ENCODE results near the gene PSMD3. TPM values are rescaled to one million over a fixed set of nuclear protein-coding genes. Genes with fewer than 3 reads are reported as not detected.

The PSMD3 gene
- total and polyA plus RNA-seq, 2 experiments from 2014 or later, result 92.1 to 114 TPM

DNA sequence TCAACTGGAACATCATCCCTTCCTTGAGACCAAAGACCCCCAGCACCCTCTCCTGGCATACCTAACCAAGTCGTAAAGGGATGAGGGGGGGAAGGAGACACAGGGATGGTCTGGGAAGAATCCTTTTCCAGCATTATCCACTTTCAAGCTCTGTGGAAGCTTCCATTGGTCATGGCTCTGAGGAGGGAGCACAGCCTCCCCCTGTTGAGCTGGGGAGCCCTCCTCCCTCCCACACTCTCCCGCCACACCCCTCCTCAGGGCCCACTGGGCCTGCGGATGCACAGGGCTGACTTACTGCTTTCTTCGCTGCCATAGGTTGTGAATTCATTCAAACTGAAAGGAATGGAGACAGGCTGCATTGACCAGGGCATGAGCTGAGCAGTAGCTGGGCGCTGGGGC, 47.0 kb downstream of the PSMD3 start:
- H4K20me1 ChIP-seq (ENCODE audit: insufficient read depth, poor library complexity, severe bottlenecking), result no peaks in the 10 kb centered on the region
- H2AFZ ChIP-seq, result no peak overlapping the region
- no peaks in the 10 kb centered on the region for H3K27me3 ChIP-seq
- 90% methylated on average over 5 of the region's 5 CpGs for WGBS (ENCODE audit: low lambda C conversion rate, missing lambda C conversion rate)
- H3K4me1 ChIP-seq (ENCODE audit: insufficient read depth), result no peaks in the 10 kb centered on the region
- H3K79me2 ChIP-seq, result no peaks in the 10 kb centered on the region
- no peak overlapping the region for H3K4me2 ChIP-seq
- no peaks in the 10 kb centered on the region for H3K36me3 ChIP-seq (replicated peaks; ENCODE audit: insufficient read depth, low read depth)
- H3K9me2 ChIP-seq (replicated peaks; ENCODE audit: insufficient read depth), result no peaks in the 10 kb centered on the region
- TF ChIP-seq EZH2phosphoT487 (IDR thresholded peaks at IDR 0.05; ENCODE audit: low read depth, severe bottlenecking, unreplicated experiment), result no peak
- DNase-seq (ENCODE audit: low spot score), result no peak
- no peaks in the 10 kb centered on the region for H3K9me3 ChIP-seq (ENCODE audit: low read depth)
- no peak overlapping the region for H3K27ac ChIP-seq
- no peak overlapping the region for H3K4me3 ChIP-seq

- no peak overlapping the region for H2AFZ ChIP-seq
- H3K27me3 ChIP-seq, result no peaks in the 10 kb centered on the region
- H3K4me2 ChIP-seq, result no peak overlapping the region
- H4K20me1 ChIP-seq (ENCODE audit: insufficient read depth, poor library complexity, severe bottlenecking), result no peaks in the 10 kb centered on the region
- H3K4me3 ChIP-seq, result no peak overlapping the region
- 95% methylated on average over 13 of the region's 13 CpGs for WGBS (ENCODE audit: low lambda C conversion rate, missing lambda C conversion rate)
- H3K79me2 ChIP-seq, result no peaks in the 10 kb centered on the region
- no peak for TF ChIP-seq EZH2 (IDR thresholded peaks at IDR 0.05; ENCODE audit: borderline replicate concordance)
- no peak for TF ChIP-seq EZH2phosphoT487 (IDR thresholded peaks at IDR 0.05; ENCODE audit: low read depth, severe bottlenecking, unreplicated experiment)
- TF ChIP-seq, protein P1, sequence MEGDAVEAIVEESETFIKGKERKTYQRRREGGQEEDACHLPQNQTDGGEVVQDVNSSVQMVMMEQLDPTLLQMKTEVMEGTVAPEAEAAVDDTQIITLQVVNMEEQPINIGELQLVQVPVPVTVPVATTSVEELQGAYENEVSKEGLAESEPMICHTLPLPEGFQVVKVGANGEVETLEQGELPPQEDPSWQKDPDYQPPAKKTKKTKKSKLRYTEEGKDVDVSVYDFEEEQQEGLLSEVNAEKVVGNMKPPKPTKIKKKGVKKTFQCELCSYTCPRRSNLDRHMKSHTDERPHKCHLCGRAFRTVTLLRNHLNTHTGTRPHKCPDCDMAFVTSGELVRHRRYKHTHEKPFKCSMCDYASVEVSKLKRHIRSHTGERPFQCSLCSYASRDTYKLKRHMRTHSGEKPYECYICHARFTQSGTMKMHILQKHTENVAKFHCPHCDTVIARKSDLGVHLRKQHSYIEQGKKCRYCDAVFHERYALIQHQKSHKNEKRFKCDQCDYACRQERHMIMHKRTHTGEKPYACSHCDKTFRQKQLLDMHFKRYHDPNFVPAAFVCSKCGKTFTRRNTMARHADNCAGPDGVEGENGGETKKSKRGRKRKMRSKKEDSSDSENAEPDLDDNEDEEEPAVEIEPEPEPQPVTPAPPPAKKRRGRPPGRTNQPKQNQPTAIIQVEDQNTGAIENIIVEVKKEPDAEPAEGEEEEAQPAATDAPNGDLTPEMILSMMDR (IDR thresholded peaks at IDR 0.05; ENCODE audit: poor library complexity), result no peak
- H3K9me2 ChIP-seq (replicated peaks; ENCODE audit: insufficient read depth), result no peaks in the 10 kb centered on the region
- H3K27ac ChIP-seq, result no peak overlapping the region
- no peaks in the 10 kb centered on the region for H3K9me3 ChIP-seq (ENCODE audit: low read depth)
- no peaks in the 10 kb centered on the region for H3K4me1 ChIP-seq (ENCODE audit: insufficient read depth)
- no peak for DNase-seq (ENCODE audit: low spot score)
- no peaks in the 10 kb centered on the region for H3K36me3 ChIP-seq (replicated peaks; ENCODE audit: insufficient read depth, low read depth)
Observed at GRCh38 chr17:40028595-40028994, 48.0 kb downstream of the PSMD3 start.

DNA sequence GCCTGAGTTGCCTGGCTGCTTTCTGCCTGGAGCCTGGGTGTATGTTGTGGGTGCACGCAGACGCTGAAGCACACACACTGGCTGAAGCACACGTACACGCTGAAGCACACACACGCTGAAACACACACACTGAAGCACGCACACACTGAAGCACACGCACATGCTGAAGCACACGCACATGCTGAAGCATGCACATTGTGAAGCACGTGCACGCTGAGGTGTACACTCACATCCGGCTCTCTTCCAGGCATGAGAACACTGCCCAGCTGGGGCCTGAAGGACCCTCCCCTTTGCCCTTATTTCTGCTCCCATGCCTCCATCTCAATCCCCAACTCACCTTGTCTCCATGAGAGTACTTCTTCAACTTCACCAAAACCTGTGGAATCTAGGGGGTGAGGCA, 51.1 kb downstream of the PSMD3 start:
- H3K36me3 ChIP-seq (replicated peaks; ENCODE audit: insufficient read depth, low read depth), result no peaks in the 10 kb centered on the region
- no peak for DNase-seq (ENCODE audit: low spot score)
- H3K9me2 ChIP-seq (replicated peaks; ENCODE audit: insufficient read depth), result no peaks in the 10 kb centered on the region
- no peaks in the 10 kb centered on the region for H4K20me1 ChIP-seq (ENCODE audit: insufficient read depth, poor library complexity, severe bottlenecking)
- no peak overlapping the region for H3K4me3 ChIP-seq
- no peaks in the 10 kb centered on the region for H3K9me3 ChIP-seq (ENCODE audit: low read depth)
- no peak overlapping the region for H3K27ac ChIP-seq
- no peaks in the 10 kb centered on the region for H3K79me2 ChIP-seq
- TF ChIP-seq EZH2 (IDR thresholded peaks at IDR 0.05; ENCODE audit: borderline replicate concordance), result no peak
- TF ChIP-seq EZH2phosphoT487 (IDR thresholded peaks at IDR 0.05; ENCODE audit: low read depth, severe bottlenecking, unreplicated experiment), result no peak
- TF ChIP-seq, protein P1 (IDR thresholded peaks at IDR 0.05; ENCODE audit: poor library complexity), result no peak
- H3K4me2 ChIP-seq, result no peak overlapping the region
- WGBS (ENCODE audit: low lambda C conversion rate, missing lambda C conversion rate), result 96% methylated on average over 11 of the region's 11 CpGs
- no peaks in the 10 kb centered on the region for H3K27me3 ChIP-seq
- no peak overlapping the region for H2AFZ ChIP-seq
- H3K4me1 ChIP-seq (ENCODE audit: insufficient read depth), result no peaks in the 10 kb centered on the region

GRCh38 chr17:40032322-40033320, 52.0 kb downstream of the PSMD3 start:
- Histone ChIP-seq H3K36me3 (replicated peaks; ENCODE audit: insufficient read depth, low read depth) (no peaks in the 10 kb centered on the region), H3K27ac (no peak overlapping the region), H3K9me2 (replicated peaks; ENCODE audit: insufficient read depth) (no peaks in the 10 kb centered on the region), H3K79me2 (no peaks in the 10 kb centered on the region), H3K27me3 (no peaks in the 10 kb centered on the region), H3K9me3 (ENCODE audit: low read depth) (no peaks in the 10 kb centered on the region), H3K4me2 (no peak overlapping the region), H2AFZ (no peak overlapping the region), H3K4me3 (no peak overlapping the region), H4K20me1 (ENCODE audit: insufficient read depth, poor library complexity, severe bottlenecking) (no peaks in the 10 kb centered on the region), H3K4me1 (ENCODE audit: insufficient read depth) (no peaks in the 10 kb centered on the region)
- DNase-seq (ENCODE audit: low spot score), result no peak
- 95% methylated on average over 23 of the region's 23 CpGs for whole genome bisulfite sequencing (ENCODE audit: low lambda C conversion rate, missing lambda C conversion rate)
- TF ChIP-seq, protein P1 (IDR thresholded peaks at IDR 0.05; ENCODE audit: poor library complexity), result no peak
- no peak for TF ChIP-seq EZH2 (IDR thresholded peaks at IDR 0.05; ENCODE audit: borderline replicate concordance)
- no peak for TF ChIP-seq EZH2phosphoT487 (IDR thresholded peaks at IDR 0.05; ENCODE audit: low read depth, severe bottlenecking, unreplicated experiment)
